HG03460 (cell line): ENCODE data around the gene TBC1D5.

Source experiments
- ATAC-seq: cut with Tn5 transposase; IDR thresholded peaks from one replicate; pipeline ENCODE4 v1.9.1; 2021; ENCODE audit not compliant: unreplicated experiment

Gene TBC1D5

DNA sequence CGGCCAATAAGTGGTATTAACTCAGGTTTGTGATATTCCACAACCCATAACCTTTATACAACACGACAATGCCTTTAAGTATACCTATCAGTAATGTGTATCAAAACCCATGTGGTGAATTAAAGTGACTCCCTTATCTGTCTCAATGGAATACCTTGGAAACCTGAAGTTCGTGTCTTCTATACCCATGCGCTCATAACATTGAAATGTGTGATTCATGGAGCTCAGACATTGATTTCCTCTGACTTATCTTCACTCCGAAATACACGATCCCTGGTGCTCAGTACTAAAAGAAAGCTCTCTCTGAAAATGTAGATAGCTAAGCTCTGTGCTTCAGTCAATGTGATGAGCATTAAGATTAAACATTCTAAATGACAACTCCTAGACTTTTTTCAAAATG is 140.3 kb downstream of the TBC1D5 start:
- no peak for ATAC-seq

DNA sequence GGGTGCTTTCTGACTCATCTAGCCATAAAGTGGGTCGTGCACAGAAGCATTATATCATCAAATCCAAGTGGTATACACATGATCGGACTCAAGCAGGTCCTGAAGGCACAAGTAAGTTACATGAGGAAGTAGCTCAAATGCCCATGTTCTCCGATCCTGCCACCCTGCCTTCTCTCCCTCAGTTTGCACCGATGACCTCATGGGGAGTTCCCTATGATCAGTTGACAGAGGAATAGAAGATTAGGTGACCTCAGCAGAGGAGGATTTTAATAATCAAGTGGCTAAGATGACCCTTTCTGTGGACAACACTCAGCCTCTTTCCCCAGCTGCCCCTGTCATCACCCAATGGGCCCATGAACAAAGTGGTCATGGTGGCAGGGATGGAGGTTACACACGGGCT is 149.5 kb downstream of the TBC1D5 start:
- ATAC-seq: no peak

DNA sequence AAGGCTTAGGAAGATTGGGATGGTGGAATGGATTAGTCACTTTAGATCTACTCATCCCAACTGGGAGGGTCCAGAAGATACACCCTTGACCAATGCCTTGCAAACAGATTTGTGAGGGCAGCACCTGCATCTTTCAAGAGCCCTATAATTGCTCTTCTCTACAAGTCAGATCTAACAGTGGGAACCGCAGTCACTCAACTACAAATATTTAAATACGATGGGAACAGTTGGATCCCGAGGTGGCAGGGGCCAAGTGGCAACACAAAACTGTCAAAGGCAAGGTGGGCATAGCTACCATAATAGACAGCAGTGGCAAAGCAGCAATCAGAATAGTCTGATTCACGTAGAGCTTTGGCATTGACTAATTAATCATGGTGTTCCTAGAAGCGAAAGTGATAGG is 152.0 kb downstream of the TBC1D5 start:
- no peak for ATAC-seq

DNA sequence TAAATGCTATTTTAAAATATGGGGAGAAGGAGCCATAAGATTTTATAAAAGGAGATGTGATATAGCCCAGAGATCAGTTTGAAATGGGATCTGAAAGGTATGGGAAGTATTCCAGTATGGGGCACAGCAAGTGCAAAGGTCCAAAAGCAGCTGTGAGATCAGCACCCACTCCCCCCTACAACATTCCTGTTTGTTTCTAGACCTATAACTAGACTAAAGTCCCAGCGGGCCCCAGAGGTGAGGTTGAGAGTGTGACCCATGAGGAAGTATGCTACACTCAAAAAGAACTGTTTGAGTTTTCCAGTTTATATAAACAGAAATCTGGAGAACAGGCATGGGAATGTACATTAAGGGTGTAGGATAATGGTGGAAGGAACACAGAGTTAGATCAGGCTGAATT is 152.5 kb downstream of the TBC1D5 start:
- no peak for ATAC-seq

DNA sequence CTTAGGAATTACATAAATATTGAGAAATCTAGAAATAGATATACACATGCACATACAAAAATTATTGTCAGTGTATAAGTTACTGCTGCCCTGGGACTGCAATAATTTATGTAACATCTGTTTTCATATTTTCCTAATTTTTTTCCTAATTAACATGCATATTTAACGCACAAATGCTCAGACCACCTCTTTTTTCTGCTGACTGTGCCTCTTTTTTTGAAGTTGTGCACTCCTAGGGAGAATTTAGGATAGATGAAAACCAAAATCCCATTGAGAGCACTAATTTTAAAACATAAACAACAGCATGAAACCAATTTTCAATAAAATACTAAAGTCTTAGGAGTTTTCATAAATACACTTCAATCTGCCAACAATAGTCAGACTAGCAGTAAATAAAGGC is 154.0 kb downstream of the TBC1D5 start:
- no peak for ATAC-seq

DNA sequence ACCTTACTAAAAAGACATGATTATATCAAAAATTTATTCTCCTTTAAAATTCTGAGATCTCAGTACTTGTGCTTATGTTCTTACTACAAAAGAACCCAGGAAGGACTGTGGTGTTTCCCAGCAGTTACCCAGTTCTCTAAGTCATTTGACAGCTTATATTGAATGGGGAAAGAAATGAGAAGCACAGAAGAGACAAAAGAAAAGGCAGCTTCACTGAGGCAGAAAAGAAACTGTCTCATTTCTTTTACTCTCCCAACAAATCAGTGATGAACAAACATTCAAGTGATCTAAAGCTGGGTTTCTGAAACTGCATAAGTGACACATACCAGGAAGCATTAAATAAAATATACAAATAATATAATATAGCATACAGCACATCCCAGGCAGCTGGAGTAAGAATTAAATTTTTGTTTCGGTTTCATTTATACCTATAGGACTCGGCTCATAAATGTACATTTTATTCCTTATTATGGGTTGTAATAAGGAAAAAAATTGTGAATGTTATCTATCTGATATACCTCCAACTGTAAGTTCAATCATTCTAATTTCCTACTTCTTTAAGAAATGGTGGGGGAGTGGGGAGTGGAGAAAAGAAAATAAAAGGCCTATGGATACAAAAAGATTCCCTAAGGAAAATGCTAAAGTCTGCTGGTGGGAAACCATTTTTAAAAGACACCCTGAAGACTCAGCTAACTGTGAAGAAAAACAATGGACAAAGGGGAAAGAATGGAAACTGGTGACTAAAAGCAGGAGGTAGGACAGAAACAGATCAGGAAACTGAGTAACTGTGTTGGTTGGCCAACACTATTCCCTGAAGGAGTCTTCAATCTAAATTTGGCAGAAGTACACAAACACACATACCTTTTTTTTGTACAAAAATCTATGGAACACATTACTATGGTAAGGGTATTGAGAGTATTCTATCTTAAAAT is 156.8 kb downstream of the TBC1D5 start:
- no peak for ATAC-seq

DNA sequence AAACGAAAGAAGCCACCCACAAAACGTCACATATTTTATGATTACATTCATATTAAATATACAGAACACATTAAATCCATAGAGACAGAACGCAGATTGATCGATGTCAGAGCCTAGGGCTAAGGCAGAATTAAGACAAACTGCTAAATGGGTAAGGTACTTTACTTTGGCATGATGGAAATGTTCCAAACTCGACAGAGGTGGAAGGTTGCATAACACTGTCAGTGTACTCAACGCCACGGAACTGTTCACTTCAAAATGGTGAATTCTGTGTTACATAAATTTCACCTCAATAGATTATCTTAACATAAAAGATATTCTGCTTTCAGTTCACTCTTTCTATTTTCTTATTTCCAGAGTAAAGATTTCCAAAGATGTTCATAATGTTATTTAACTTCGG is 158.4 kb downstream of the TBC1D5 start:
- no peak for ATAC-seq

DNA sequence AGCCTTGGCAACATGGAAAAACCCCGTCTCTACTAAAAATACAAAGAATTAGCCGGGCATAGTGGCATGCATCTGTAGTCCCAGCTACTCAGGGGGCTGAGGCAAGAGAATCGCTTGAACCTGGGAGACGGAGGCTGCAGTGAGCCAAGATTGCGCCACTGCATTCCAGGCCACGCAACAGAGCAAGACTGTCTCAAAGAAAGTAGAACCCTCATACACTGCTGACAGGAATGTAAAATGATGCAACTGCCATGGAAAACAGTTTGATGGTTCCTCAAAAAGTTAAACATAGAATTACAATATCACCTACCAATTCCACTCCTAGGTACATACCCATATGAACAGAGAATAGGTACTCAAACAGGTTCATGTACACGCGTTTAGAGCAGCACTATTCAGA is 158.9 kb downstream of the TBC1D5 start:
- no peak for ATAC-seq

DNA sequence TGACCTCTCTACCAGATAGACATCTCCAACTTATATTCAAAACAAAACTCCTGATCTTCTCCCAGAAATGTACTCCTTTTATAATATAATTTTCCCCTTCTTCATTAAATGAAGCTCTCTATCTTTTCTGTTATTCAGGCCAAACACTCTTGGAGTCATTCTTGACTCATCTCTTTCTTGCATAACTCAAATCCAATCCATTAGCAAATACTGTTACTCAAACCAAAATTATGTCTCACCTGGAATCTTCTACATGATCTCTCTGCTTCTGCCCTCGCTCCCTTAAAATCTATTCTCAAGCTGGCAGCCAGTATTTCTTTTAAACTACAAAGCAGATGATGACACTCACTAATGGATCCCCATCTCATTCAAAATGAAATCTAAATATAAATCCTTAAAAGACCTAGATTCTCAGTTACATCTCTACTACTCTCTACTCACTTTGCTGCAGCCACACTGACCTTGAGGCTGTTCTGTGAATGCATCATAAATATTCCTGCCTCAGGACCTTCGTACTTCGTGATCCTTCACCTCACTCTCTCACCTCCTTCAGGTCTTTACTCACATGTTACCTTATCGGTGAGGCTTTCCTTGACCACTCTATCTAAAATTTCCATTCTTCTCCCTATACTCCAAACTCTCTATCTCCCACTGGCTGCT is 160.9 kb downstream of the TBC1D5 start:
- no peak for ATAC-seq

DNA sequence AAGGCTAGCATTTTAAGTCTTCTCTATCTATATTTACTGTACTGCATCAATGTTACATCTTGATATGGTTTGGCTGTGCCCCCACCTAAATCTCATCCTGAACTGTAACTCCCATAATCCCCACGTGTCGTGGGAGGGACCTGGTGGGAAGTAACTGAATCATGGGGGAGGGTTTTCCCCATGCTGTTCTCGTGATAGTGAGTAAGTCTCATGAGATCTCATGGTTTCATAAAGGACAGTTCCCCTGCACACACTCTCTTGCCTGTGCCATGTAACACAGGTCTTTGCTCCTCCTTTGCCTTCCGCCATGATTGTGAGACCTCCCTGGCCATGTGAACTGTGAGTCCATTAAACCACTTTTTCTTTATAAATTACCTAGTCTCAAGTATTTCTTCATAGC is 161.5 kb downstream of the TBC1D5 start:
- ATAC-seq: no peak

DNA sequence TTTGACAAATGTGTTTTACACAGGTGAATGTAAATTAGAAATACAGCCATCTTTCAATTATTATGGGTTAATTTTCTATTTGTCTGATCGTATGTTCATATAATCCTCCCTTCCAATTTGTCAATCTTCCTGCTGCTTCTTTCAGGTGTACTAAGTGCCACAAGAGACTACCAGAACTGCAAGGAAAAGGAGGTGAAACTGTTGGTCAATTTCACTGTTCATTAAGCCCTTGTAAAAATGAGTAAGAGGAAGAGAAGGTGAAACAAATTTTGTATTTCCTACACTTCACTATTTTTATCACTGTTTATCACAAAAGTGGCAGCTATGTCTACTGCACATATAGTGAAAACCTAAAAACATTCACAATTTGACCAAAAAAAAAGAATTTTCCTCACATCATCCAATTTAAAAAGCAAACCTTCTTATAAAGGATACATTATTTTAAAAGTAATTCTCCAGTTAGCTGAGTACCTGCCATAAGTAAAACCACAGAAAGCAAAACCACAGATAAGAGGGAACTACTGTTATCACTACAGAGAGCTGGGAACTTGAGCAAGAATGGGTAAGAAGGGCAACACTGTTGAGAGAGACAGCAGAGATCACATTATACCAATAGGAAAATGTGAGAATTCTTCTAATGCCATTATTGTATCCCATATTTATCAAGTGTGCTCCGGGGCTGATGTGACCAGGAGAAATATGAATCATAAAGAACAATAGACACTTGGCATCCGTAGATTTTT is 163.0 kb downstream of the TBC1D5 start:
- ATAC-seq: peak; percentile 98

DNA sequence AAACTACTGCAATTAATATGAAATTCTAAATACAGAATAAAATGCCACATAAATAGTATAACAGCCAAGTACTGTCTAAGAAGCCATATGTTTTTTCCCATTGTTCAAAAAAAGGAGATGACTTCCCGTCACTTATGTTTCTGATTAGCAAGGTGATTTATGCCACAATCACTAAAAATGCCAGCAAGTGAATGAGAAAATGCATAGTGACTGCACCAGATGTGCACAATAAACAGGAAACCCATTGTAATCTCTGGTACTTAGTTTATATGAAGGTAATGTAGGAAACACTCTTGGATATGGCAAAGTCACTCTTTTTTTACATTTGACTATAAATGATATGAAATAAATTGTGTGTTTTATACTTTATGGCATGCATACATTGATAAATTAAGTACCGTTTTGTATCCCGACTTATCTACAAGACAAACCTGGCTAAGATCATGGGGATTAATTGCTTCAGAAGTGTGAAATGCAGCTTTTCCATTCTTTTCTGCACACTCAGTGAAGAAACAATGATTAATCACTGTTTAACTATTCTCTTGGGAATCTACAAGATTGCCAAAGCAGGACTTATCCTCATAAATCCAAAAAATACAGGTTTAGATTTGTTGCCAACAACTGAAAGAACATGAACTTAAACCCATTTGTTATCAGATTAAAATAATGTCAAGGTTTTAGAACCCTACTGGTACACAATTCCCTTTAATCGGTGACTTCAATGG is 164.5 kb downstream of the TBC1D5 start:
- no peak for ATAC-seq

DNA sequence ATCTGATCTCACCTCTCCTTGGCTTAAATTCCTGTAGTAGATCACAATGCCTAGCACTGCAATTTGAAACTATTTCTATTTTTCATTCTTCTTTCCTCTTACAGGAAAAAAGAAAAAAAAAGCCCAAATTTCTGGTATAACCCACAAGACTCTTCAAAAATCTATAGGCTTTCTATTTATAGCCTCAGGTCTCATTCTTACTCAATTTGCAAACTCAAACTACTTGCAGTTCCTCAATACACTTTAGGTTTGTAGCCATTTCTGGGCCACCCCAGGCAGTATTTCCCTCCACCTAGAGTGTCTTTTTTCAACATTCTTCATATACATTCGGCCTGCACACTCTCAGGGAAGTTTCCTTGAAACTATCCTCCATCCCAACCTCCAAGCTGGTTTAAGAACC is 169.0 kb downstream of the TBC1D5 start:
- ATAC-seq: peak; percentile 92

DNA sequence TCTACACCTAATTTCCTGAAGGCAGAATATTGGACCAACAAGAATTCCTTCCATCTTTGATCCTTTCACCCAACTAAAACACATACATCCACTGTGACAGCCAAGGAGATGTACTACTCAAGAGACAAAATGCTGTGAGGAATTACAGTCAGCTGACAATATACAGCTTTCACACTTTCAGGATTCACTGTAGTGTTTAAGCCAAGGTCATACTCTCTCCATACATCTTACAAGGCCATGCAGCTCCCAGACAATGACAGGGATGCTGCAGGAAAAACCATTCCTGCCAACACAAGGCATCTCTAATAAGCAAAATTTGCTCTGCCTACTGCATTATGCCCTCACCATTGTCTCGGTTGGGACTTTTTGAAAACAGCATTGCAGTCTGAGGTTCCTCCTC is 170.7 kb downstream of the TBC1D5 start:
- no peak for ATAC-seq

DNA sequence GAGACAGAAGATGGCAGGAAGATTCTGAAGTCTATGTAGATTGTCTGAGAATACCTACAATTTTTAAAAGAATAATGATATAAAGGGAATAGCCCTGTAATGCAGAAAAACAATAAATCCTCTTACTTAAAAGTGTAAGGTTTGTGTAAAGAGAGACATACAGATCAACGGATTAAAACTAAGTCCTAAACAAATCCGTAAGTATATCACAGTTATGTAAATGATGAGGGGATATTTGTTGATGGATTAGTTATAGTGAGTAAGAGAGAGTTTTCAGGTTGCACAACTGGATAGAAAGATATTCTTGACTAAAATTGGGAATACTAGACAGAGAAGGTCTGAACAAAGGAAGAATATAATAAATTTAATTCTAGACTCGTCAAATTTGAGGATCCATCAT is 179.6 kb downstream of the TBC1D5 start:
- no peak for ATAC-seq

DNA sequence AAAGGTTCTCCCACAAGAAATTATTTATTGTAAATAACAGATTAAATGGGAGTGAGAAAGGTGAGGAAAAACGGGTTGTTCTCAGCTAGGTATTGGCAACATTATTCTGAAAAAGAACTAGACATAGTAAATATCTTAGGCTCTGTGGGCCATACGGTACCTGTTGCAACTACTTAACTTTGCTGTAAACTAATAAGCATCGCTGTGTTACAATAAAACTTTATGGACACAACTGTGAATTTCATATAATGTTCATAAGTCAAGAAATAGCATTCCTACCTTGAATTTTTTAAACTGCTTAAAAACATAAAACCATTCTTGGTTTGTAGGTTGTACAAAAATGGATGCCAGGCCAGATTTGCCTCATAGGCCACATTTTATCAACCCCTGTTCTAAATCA is 183.9 kb downstream of the TBC1D5 start:
- no peak for ATAC-seq

DNA sequence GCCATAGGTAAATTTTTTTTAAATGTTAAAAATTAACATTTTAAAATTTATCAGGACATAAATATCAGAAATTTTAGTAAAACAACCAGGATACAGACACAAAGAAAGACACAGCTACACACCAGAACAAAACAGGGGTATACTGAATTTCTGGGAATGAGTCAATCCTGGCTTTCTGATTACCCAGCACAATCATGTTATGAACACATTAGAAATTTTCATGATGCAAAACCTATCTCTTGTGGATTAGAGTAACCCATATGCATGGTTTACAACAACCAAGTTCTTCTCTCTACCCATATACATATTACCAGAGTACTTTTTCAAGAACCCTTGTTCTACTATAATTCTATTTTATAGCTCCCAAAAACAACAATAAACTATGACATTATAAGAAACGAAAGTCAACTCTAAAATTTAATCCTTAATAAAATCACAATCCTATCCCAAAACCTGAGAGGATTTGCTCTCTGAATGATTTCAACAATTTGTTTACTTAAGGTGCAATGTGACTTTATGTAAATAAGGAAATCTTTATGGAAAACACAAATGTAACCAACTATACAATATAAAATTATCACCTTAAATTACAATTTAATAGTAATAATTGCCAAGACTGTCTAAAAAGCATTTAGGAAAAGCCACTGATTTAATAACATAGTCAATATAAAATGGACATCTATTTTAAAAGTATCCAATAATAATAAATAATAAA is 184.5 kb downstream of the TBC1D5 start:
- no peak for ATAC-seq

DNA sequence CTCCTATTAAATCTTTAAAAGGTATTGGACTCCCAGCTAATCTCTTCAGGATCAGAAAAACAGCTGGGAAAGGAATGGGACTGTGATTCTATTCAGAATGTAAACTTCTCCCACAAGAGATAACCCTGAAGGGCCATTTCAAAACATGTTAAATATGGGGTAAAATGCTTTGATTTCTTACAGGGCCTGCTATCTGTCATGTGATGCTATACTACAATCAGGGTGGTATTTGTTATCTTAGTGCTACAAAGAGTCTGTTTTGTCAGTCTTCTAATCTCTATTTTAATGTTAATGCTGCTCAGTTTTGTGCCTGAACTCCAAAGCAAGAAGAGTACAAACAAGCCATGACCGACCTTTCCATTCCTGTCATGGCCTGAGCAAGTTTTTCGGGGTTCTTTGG is 186.9 kb downstream of the TBC1D5 start:
- ATAC-seq: no peak

DNA sequence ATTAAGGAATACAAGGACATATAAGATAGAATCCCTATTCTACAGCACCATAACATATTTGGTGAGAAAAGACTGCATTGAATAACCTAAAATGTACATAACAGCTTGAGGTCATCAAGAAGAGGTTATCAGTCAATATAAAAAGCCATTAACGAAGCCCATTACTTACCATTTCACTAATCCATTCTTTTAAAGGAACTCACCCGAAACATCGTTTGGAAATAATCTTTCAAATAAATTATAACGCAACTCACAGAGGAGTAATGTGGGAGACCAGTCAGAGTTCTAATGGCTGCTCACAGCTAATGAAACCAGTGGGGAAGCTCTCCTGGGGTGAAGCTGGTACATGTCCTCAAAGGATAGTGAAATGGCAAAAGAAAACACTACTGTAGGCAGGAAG is 188.4 kb downstream of the TBC1D5 start:
- no peak for ATAC-seq

DNA sequence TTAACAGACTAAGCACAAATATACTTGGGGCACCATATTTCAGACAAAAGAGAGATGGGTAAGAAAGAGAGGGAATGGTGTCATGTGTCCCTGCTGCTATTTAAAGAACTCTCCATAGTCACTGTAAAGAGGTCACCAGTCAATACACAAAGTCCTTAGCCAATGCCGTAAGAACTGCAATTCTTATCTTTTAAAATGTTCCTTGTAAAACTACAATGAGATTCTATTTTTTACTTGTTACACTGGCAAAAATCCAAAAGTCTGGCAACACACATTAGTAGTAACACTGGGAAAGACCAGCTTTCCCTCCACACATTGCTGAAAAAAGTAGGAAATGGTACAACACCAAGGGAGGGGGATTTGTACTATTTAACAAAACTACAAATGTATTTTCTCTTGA is 189.4 kb downstream of the TBC1D5 start:
- no peak for ATAC-seq

DNA sequence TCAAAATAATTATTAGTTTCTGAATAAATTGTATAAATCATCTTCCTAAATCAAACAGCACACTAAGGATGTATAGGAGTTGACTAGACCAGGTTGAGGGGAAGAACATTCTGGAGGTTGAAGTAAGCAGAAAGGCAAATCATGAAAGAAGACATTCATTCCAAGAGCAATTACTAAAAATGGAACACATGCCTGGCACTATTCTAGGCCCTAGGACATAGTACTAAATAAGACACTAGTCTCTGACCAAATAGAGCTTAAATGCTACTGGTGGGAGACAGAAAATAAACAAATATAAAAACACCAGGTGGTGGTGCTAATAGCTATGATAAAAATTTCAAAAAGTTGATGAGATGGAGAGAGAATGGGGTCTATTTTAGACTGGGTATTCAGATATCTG is 190.1 kb downstream of the TBC1D5 start:
- ATAC-seq: no peak
